HG03039 (cell line): Measurements from ENCODE around the gene NEUROD2.

Source experiments
- ATAC-seq: cut with Tn5 transposase; IDR thresholded peaks from one replicate; pipeline ENCODE4 v1.9.1; 2021; ENCODE audit warnings: mild to moderate bottlenecking, moderate library complexity; ENCODE audit not compliant: unreplicated experiment

NEUROD2 gene

GRCh38 chr17:39607851-39608130, at the start of gene NEUROD2:
Gene NEUROD2, minus strand, starts transcription at chr17:39607920. Its CDS starts 1,321 bp downstream, at chr17:39606599.
- ATAC-seq: no peak

- no peak for ATAC-seq
These were observed 47.4 kb upstream of the NEUROD2 start for GRCh38 chr17:39655105-39655504.

GRCh38 chr17:39653662-39654331, 46.1 kb upstream of the NEUROD2 start:
- no peak for ATAC-seq

- ATAC-seq: no peak
These were observed 45.6 kb upstream of the NEUROD2 start for GRCh38 chr17:39653316-39653661.

GRCh38 chr17:39652587-39653315, 45.0 kb upstream of the NEUROD2 start:
- no peak for ATAC-seq

- ATAC-seq: no peak
These were observed 44.3 kb upstream of the NEUROD2 start for GRCh38 chr17:39651923-39652586.

GRCh38 chr17:39650121-39650579, 42.4 kb upstream of the NEUROD2 start:
- ATAC-seq: no peak

GRCh38 chr17:39648616-39649366, 41.1 kb upstream of the NEUROD2 start:
- no peak for ATAC-seq

- no peak for ATAC-seq
These were observed 39.5 kb upstream of the NEUROD2 start for GRCh38 chr17:39647256-39647655.

GRCh38 chr17:39643271-39643670, 35.6 kb upstream of the NEUROD2 start:
- ATAC-seq: no peak

- ATAC-seq: no peak
These were observed 34.8 kb upstream of the NEUROD2 start for GRCh38 chr17:39642291-39643074.

- ATAC-seq: no peak
These were observed 34.2 kb upstream of the NEUROD2 start for GRCh38 chr17:39641883-39642282.

GRCh38 chr17:39641097-39641496, 33.4 kb upstream of the NEUROD2 start:
- ATAC-seq: no peak

GRCh38 chr17:39640591-39641031, 32.9 kb upstream of the NEUROD2 start:
- no peak for ATAC-seq

- ATAC-seq: no peak
These were observed 32.1 kb upstream of the NEUROD2 start for GRCh38 chr17:39639566-39640458.

GRCh38 chr17:39639043-39639442, 31.3 kb upstream of the NEUROD2 start:
- ATAC-seq: no peak

- ATAC-seq: no peak
These were observed 30.6 kb upstream of the NEUROD2 start for GRCh38 chr17:39638317-39638716.

GRCh38 chr17:39636927-39637736, 29.4 kb upstream of the NEUROD2 start, which contains the start of gene STARD3:
Gene STARD3, plus strand, starts transcription at chr17:39637144. Its CDS starts 16,388 bp downstream, at chr17:39653532.
- peak; percentile 55 for ATAC-seq

GRCh38 chr17:39636587-39636926, 28.8 kb upstream of the NEUROD2 start:
- no peak for ATAC-seq
